CD4-positive, alpha-beta T cell (primary cell): ENCODE results near the gene FHDC1. TPM values are rescaled to one million over a fixed set of nuclear protein-coding genes. Genes with fewer than 3 reads are reported as not detected.

ENCODE experiments used
- ATAC-seq: fragments of 200-7000 bp; cut with Tn5 transposase; one replicate; pipeline ENCODE4 v1.10.0; 2022; ENCODE audit warnings: mild to moderate bottlenecking; ENCODE audit not compliant: poor library complexity
- CTCF ChIA-PET: fragments of 350-600 bp; sonication (Branson Sonifier 250); formaldehyde crosslinking; loops from one replicate; lab custom pipeline; 2021; ENCODE audit warnings: antibody characterized with exemption, inconsistent platforms; lab: Charles Lee
- POLR2A ChIA-PET: fragments of 350-600 bp; sonication (Branson Sonifier 250); formaldehyde crosslinking; loops from one replicate; lab custom pipeline; 2021; ENCODE audit warnings: antibody characterized with exemption, inconsistent platforms; lab: Charles Lee
- DNase-seq, 14 experiments: peaks; one replicate each; pipeline ENCODE4 v3.0.0-alpha.2; 2013 to 2020; ENCODE audit warnings: mixed read lengths in 2 of 14
- H3K27ac ChIP-seq, 2 donors: one replicate each; pipeline versions ENCODE4 v1.5.1 to v1.7.0; 2013; ENCODE audit warnings: low read length in 2 of 2, low read depth in 1 of 2, mild to moderate bottlenecking in 1 of 2
- H3K27me3 ChIP-seq, 2 experiments: 1 replicate in 1 of 2; 2 replicates in 1 of 2; pipeline versions ENCODE4 v1.6.1 to v1.7.0; 2013; ENCODE audit warnings: low read length in 2 of 2, control low read depth in 1 of 2, mild to moderate bottlenecking in 1 of 2, moderate library complexity in 1 of 2; ENCODE audit not compliant: insufficient read depth in 2 of 2, control insufficient read depth in 1 of 2
- H3K36me3 ChIP-seq: one replicate; pipeline ENCODE4 v1.6.1; 2013; ENCODE audit warnings: low read length, control low read depth; ENCODE audit not compliant: insufficient read depth
- H3K4me1 ChIP-seq: one replicate; pipeline ENCODE4 v1.6.1; 2013; ENCODE audit warnings: low read length, control low read depth; ENCODE audit not compliant: insufficient read depth
- H3K4me3 ChIP-seq: one replicate; pipeline ENCODE4 v1.5.1; 2013; ENCODE audit warnings: mild to moderate bottlenecking, low read length, moderate library complexity
- H3K9me3 ChIP-seq, 2 experiments: 1 replicate in 1 of 2; 2 replicates in 1 of 2; pipeline versions ENCODE4 v1.6.1 to v1.7.0; 2013; ENCODE audit warnings: low read length in 2 of 2, mild to moderate bottlenecking in 2 of 2, control low read depth in 1 of 2, moderate library complexity in 1 of 2; ENCODE audit not compliant: control insufficient read depth in 1 of 2, insufficient read depth in 1 of 2
- H3K27ac Mint-ChIP-seq: one replicate; pipeline ENCODE4 v1.8.0; 2020; ENCODE audit warnings: mixed read lengths
- H3K27me3 Mint-ChIP-seq: one replicate; pipeline ENCODE4 v1.8.0; 2021; ENCODE audit warnings: mixed read lengths
- H3K36me3 Mint-ChIP-seq: one replicate; pipeline ENCODE4 v1.8.0; 2021; ENCODE audit warnings: low read depth, mixed read lengths
- H3K4me1 Mint-ChIP-seq: one replicate; pipeline ENCODE4 v1.8.0; 2021; ENCODE audit warnings: low read depth, mixed read lengths
- H3K4me3 Mint-ChIP-seq: one replicate; pipeline ENCODE4 v1.8.0; 2020; ENCODE audit warnings: mild to moderate bottlenecking, mixed read lengths
- H3K9me3 Mint-ChIP-seq: one replicate; pipeline ENCODE4 v1.8.0; 2020; ENCODE audit warnings: mixed read lengths
- intact Hi-C, 2 experiments: fragments of 100-400 bp; cut with DNase I in 1 of 2; cut with micrococcal nuclease in 1 of 2; formaldehyde crosslinking; loops; one replicate each; pipeline versions ENCODE4 v1.15.1 to v1.9.0; 2023 to 2025; cut with DNase I, micrococcal nuclease
- total RNA-seq, 174 experiments: library from RNA in 2 of 174; stranded (reverse) in 2 of 174; gene quantifications; one replicate each; pipeline ENCODE4 v1.2.3 and lab custom pipeline; 2021 to 2026
- TF ChIP-seq, protein P1 (sequence below): fragments of 200-600 bp; IDR thresholded peaks from one replicate; pipeline ENCODE4 v1.8.0; 2022; ENCODE audit warnings: antibody characterized with exemption, mild to moderate bottlenecking

Gene FHDC1
- total RNA-seq, 2 experiments from 2014 or later: 0.03 TPM; not detected in 1

DNA sequence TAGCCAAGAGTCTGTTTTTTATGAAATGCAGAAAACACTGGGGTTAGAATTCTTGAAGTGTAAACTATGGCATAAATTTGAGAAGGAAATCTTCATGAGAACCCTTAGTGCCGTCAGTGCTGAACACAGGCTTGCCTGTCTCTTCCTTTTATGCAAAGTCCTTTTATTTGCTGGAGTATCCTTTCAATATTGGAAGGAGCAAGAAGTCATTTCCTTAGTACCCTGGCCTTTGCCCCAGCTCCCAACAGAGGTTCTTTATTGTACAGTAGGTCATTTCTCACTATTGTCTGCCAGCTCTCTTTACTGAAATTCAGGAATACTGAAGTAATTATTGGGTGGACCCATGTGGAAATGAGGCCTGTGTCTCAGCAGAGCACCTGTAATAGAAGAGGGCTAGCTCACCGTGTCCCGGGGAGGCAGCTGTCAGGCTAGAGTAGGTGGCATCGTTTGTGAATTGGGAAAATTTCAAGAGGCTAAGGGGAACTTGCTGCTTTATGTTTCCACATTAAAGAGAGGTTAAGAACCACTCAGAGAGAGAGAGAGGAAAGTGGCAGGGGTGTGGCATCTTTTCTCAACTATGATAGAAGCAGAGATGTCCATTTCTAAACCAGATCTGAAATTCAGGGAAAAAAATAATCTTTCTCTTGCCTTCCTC, 8.7 kb downstream of the FHDC1 start:
- DNase-seq (no peak), ATAC-seq (no peak)
- ChIA-PET CTCF (no interaction called here), POLR2A (no interaction called here)
- Histone ChIP-seq H3K27me3 (peaks cover 4% of the 10 kb centered on the region in 2 experiments), H3K4me1 (no peaks in the 10 kb centered on the region), H3K27ac (no peak overlapping the region), H3K4me3 (no peak overlapping the region), H3K9me3 (no peaks in the 10 kb centered on the region), H3K36me3 (no peaks in the 10 kb centered on the region)
- H3K36me3 Mint-ChIP-seq: no peaks in the 10 kb centered on the region
- H3K9me3 Mint-ChIP-seq: no peaks in the 10 kb centered on the region
- peaks cover 39% of the 10 kb centered on the region for H3K27me3 Mint-ChIP-seq
- intact Hi-C loops: no loop called here
- no peak overlapping the region for H3K4me3 Mint-ChIP-seq
- no peak overlapping the region for H3K27ac Mint-ChIP-seq
- no peaks in the 10 kb centered on the region for H3K4me1 Mint-ChIP-seq
- TF ChIP-seq, protein P1, sequence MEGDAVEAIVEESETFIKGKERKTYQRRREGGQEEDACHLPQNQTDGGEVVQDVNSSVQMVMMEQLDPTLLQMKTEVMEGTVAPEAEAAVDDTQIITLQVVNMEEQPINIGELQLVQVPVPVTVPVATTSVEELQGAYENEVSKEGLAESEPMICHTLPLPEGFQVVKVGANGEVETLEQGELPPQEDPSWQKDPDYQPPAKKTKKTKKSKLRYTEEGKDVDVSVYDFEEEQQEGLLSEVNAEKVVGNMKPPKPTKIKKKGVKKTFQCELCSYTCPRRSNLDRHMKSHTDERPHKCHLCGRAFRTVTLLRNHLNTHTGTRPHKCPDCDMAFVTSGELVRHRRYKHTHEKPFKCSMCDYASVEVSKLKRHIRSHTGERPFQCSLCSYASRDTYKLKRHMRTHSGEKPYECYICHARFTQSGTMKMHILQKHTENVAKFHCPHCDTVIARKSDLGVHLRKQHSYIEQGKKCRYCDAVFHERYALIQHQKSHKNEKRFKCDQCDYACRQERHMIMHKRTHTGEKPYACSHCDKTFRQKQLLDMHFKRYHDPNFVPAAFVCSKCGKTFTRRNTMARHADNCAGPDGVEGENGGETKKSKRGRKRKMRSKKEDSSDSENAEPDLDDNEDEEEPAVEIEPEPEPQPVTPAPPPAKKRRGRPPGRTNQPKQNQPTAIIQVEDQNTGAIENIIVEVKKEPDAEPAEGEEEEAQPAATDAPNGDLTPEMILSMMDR: no peak

DNA sequence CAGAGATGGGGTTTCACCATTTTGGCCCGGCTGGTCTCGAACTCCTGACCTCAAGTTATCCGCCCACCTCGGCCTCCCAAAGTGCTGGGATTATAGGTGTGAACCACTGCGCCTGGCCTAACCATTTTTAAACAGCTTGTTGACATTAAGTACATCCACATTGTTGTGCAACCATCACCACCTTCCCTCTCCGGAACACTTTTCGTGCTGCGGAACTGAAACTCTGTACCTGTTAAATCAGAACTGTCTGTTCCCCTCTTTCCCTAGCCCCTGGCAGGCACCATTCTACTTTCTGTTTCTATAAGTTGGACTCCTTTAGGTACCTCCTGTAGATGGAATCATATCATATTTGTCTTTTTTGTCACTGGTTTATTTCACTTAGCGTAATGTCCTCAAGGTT, 9.5 kb downstream of the FHDC1 start:
- CTCF ChIA-PET: no interaction called here

DNA sequence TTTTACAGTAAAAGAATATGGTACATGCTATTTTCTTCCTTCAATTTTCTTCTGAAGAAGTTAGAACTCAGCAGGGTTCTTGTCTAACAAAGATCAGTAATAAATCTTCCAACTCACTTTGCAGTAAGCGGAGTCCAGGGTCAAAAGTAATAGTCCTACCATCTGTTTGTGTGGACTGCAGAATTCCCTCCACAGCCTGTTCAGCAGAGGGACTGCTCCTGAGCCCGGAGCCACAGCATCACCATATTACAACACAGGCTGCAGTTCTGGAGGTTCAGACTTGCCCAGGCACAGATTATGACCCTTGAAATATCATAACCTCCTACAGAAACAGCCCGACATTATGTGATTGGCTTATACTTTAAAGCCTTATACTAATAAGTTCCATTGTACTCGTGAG, 10.3 kb downstream of the FHDC1 start:
- ATAC-seq: no peak
- TF ChIP-seq, protein P1: no peak
- H3K4me1 ChIP-seq: no peaks in the 10 kb centered on the region
- no peaks in the 10 kb centered on the region for H3K9me3 ChIP-seq
- intact Hi-C loops: no loop called here
- no peak overlapping the region for H3K4me3 Mint-ChIP-seq
- H3K27me3 Mint-ChIP-seq: peaks cover 40% of the 10 kb centered on the region
- no peaks in the 10 kb centered on the region for H3K9me3 Mint-ChIP-seq
- H3K36me3 Mint-ChIP-seq: no peaks in the 10 kb centered on the region
- no peaks in the 10 kb centered on the region for H3K4me1 Mint-ChIP-seq
- ChIA-PET CTCF (no interaction called here), POLR2A (no interaction called here)
- H3K36me3 ChIP-seq: no peaks in the 10 kb centered on the region
- H3K27ac ChIP-seq: no peak overlapping the region
- DNase-seq: no peak
- H3K27ac Mint-ChIP-seq: no peak overlapping the region
- H3K4me3 ChIP-seq: no peak overlapping the region
- H3K27me3 ChIP-seq: peaks cover 0 to 4% of the 10 kb centered on the region in 2 experiments

More for the DNA sequence above, 9.5 kb downstream of the FHDC1 start:
- H3K4me3 ChIP-seq: no peak overlapping the region
- intact Hi-C loops: no loop called here
- no peak overlapping the region for H3K4me3 Mint-ChIP-seq
- TF ChIP-seq, protein P1: no peak
- peaks cover 0 to 2% of the 10 kb centered on the region in 2 experiments for H3K27me3 ChIP-seq
- peaks cover 36% of the 10 kb centered on the region for H3K27me3 Mint-ChIP-seq
- no peaks in the 10 kb centered on the region for H3K4me1 Mint-ChIP-seq
- H3K36me3 ChIP-seq: no peaks in the 10 kb centered on the region
- POLR2A ChIA-PET: no interaction called here
- no peaks in the 10 kb centered on the region for H3K9me3 Mint-ChIP-seq
- no peaks in the 10 kb centered on the region for H3K36me3 Mint-ChIP-seq
- H3K27ac Mint-ChIP-seq: no peak overlapping the region
- no peak for DNase-seq
- no peak for ATAC-seq
- H3K9me3 ChIP-seq: no peaks in the 10 kb centered on the region
- no peak overlapping the region for H3K27ac ChIP-seq
- H3K4me1 ChIP-seq: no peaks in the 10 kb centered on the region
